ENCODE results near the gene PHTF1. TPM values are rescaled to one million over a fixed set of nuclear protein-coding genes. Genes with fewer than 3 reads are reported as not detected.

The PHTF1 gene
- total and polyA plus RNA-seq, 2 of the 4 experiments (the other 2 are of a cell fraction) = 9.6 to 13.3 TPM

DNA sequence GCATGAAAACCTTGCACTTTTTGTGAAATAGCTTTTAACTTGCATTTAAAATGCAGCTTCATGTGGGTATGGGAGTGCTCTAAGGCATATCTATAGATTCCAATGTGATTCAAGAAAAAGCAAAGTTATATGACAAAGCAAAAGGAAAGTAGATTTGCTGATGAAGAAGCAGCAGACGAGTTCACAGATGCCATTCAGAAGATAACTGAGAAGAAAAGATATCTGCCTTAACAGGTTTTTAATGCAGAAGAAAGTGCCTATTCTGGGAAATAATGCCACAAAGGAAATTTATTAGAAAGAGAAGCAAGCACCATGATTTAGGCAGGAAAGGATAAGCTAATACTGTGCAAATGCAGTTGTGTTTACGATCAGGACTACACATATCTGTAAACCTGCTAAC lies 68.1 kb downstream of the PHTF1 start:
- Histone ChIP-seq H3K4ac (ENCODE audit: low read depth, low read length) (no peak overlapping the region), H4K91ac (ENCODE audit: insufficient read depth, low read depth, low read length) (no peak overlapping the region), H2AK9ac (replicated peaks; ENCODE audit: low read depth, low read length, poor library complexity) (no peak overlapping the region), H3K27me3 (ENCODE audit: control insufficient read depth, insufficient read depth, low read length) (no peaks in the 10 kb centered on the region), H3K9ac (ENCODE audit: low read depth, low read length) (no peak overlapping the region), H3K4me3 (ENCODE audit: insufficient read depth, low read depth, low read length) (no peak overlapping the region), H2BK5ac (ENCODE audit: low read depth, low read length, poor library complexity, severe bottlenecking) (no peak overlapping the region), H2AK5ac (ENCODE audit: low read depth, low read length) (no peak overlapping the region), H2AFZ (replicated peaks; ENCODE audit: low read length, poor library complexity) (no peak overlapping the region), H3K9me3 (ENCODE audit: control insufficient read depth, insufficient read depth, low read length) (peaks cover 3% of the 10 kb centered on the region; the same call in 1 of the 2 replicates), H3K9me1 (ENCODE audit: insufficient read depth, low read length) (peaks cover 3% of the 10 kb centered on the region; the same call in 1 of the 2 replicates), H3K23ac (ENCODE audit: low read depth, low read length) (no peak overlapping the region), H2BK15ac (ENCODE audit: low read depth, low read length) (no peak overlapping the region), H3K79me1 (ENCODE audit: low read depth in 1 of 2, low read length in 2 of 2) (no peaks in the 10 kb centered on the region; a peak in 1 of 4 replicates), H3K56ac (ENCODE audit: extremely low read depth, insufficient read depth, low read length) (no peak overlapping the region), H3K4me2 (ENCODE audit: low read depth, low read length) (no peak overlapping the region), H2BK120ac (ENCODE audit: low read depth, low read length) (no peak overlapping the region), H3K4me1 (ENCODE audit: control insufficient read depth, insufficient read depth, low read length) (no peaks in the 10 kb centered on the region), H4K20me1 (ENCODE audit: insufficient read depth, low read length) (no peaks in the 10 kb centered on the region), H3K27ac (ENCODE audit: insufficient read depth, low read length) (no peak overlapping the region), H3K14ac (replicated peaks; ENCODE audit: low read depth, low read length) (no peak overlapping the region), H4K8ac (ENCODE audit: low read depth in 2 of 2, low read length in 2 of 2) (no peak overlapping the region), H4K5ac (ENCODE audit: low read depth, low read length) (no peak overlapping the region), H2BK20ac (ENCODE audit: low read depth, low read length) (no peak overlapping the region), H3K36me3 (ENCODE audit: control insufficient read depth, insufficient read depth, low read length) (peaks cover 5% of the 10 kb centered on the region), H3K18ac (ENCODE audit: low read depth, low read length) (no peak overlapping the region)
- TF ChIP-seq, protein P1, sequence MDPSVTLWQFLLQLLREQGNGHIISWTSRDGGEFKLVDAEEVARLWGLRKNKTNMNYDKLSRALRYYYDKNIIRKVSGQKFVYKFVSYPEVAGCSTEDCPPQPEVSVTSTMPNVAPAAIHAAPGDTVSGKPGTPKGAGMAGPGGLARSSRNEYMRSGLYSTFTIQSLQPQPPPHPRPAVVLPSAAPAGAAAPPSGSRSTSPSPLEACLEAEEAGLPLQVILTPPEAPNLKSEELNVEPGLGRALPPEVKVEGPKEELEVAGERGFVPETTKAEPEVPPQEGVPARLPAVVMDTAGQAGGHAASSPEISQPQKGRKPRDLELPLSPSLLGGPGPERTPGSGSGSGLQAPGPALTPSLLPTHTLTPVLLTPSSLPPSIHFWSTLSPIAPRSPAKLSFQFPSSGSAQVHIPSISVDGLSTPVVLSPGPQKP (IDR thresholded peaks at IDR 0.05; ENCODE audit: borderline replicate concordance, low read depth, low read length) = no peak
- TF ChIP-seq NFE2L2 (IDR thresholded peaks at IDR 0.05; ENCODE audit: low read depth, low read length) = no peak
- TF ChIP-seq USF2 (IDR thresholded peaks at IDR 0.05; ENCODE audit: low read depth, low read length) = no peak
- TF ChIP-seq, protein P2, sequence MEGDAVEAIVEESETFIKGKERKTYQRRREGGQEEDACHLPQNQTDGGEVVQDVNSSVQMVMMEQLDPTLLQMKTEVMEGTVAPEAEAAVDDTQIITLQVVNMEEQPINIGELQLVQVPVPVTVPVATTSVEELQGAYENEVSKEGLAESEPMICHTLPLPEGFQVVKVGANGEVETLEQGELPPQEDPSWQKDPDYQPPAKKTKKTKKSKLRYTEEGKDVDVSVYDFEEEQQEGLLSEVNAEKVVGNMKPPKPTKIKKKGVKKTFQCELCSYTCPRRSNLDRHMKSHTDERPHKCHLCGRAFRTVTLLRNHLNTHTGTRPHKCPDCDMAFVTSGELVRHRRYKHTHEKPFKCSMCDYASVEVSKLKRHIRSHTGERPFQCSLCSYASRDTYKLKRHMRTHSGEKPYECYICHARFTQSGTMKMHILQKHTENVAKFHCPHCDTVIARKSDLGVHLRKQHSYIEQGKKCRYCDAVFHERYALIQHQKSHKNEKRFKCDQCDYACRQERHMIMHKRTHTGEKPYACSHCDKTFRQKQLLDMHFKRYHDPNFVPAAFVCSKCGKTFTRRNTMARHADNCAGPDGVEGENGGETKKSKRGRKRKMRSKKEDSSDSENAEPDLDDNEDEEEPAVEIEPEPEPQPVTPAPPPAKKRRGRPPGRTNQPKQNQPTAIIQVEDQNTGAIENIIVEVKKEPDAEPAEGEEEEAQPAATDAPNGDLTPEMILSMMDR (conservative IDR thresholded peaks at IDR 0.05; ENCODE audit: low read depth, low read length) = no peak
- no peak for TF ChIP-seq SMC3 (IDR thresholded peaks at IDR 0.05; ENCODE audit: low read depth, low read length)
- no TSS peak for BruUV-seq (replicated peaks)
- ChIA-PET POLR2A (ENCODE audit: unreplicated experiment) (no interaction called here), CTCF (no interaction called here)
- no peak for ATAC-seq (ENCODE audit: low read depth)
- in situ Hi-C loops (cut with MboI; ENCODE audit: low sequenced_read_pairs) = loop anchor here (25.0 kb wide), 1 partner anchor 979 kb away; the partner anchor contains the start of genes PPM1J and RHOC
- dilution Hi-C loops (cut with HindIII; ENCODE audit: low sequenced_read_pairs, unreplicated experiment) = no loop called here
- DNase-seq = no peak
- WGBS, 2 experiments (ENCODE audit: extremely low coverage in 2 of 2, insufficient read length in 1 of 2) = no CpG with 5 or more reads among the region's 2 CpGs
- intact Hi-C loops (cut with micrococcal nuclease) = no loop called here
